ENCODE measurements around the gene GATAD2B.
A peak's percentile ranks its signal among the peaks of the same experiment; 100 is the strongest.

The GATAD2B gene

DNA sequence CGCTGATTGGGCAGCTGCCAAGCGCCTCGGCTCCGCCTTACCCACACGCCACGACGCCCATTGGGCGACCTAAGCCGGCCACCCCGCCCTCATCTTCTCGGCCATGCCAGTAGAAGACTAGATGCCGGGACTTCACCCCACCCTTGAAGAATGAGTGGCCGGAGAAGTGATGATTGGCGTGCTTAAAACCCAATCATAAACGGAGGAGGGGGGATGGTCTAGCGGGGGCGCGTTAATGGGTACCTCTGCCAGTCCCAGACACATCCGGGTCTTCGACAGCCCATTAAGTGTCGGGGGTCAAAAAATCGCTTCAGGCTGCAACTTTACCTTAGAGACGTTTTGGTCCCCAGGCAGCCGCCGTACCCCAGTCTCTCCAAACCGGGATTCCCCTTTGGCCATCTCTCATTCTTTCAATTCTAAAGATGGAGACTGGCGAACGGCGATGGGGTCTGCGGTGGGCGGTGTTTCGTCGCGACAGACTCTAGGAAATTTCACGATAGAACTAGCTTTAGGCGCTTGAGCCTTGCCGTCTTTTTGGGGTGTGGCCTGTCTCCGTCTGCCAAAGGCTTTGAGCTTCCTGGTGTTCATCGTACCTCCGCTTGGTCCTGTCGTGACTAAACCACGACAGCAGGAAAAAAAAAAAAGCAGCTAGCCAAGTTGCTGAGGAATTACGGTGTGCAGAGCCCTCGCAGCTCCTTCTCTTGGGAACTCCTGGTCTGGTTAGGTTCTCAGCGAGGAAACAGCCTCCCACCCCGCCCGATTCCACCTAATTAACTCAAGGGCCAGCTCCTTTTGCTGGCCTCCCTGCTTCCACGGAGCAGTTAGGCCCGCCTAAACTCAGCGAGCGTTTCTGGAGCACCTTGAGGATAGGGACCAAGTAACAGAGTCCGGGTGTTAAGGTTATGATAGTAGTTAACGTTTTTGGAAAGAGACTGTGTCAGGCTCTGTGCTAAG is at the start of gene GATAD2B:
Gene GATAD2B, minus strand, starts transcription at position 1 of the 954 bp plus-strand sequence. CDS start 94,625 bp downstream, outside the sequence.
- peak; percentile 99 for DNase-seq

DNA sequence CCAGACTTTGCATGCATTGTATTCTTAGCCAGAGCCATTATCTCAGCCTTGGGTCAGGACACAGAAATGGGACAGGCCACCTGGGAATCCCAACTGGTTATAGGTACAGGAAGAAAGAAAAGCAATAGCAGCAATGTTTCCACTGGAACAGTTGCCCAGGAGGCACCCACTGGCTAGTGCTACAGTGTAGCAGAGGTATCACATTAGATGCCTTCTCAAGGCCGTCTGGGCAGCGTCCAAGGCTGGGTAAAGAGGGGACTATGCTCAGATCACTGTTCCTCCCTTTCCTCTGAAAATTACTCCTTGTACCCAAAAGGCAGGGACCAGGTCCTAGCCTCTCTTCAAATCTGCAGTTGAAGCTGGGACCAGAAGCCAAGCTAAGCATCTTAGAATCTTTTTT is 47.6 kb upstream of the GATAD2B start:
- no peak for DNase-seq

DNA sequence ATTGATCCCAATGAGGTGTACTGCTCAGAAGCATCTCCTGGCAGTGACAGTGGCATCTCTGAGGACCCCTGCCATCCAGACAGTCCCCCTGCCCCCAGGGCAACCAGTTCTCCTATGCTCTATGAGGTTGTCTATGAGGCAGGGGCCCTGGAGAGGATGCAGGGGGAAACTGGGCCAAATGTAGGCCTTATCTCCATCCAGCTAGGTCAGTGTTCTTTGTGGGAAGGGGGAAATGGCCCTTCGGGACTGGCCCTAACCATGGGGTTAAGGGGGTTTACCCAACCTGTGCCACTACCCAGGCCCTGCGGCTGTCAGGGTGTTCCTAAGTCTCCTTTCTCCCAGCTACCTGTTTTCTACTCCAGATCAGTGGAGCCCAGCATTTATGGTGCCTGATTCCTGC is 46.2 kb upstream of the GATAD2B start:
- DNase-seq = no peak

DNA sequence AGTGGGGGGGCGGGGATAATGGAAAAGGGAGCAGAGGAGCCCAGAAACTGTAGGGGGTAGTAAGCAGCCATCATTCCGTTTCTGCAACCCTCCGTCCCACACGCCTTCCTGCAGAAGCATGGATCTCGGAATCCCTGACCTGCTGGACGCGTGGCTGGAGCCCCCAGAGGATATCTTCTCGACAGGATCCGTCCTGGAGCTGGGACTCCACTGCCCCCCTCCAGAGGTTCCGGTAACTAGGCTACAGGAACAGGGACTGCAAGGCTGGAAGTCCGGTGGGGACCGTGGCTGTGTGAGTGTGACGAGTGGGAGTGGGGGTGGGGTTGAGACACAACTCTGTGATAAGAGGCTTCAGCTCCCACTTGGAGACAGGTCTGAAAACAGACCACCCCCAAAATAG is 45.6 kb upstream of the GATAD2B start:
- no peak for DNase-seq

DNA sequence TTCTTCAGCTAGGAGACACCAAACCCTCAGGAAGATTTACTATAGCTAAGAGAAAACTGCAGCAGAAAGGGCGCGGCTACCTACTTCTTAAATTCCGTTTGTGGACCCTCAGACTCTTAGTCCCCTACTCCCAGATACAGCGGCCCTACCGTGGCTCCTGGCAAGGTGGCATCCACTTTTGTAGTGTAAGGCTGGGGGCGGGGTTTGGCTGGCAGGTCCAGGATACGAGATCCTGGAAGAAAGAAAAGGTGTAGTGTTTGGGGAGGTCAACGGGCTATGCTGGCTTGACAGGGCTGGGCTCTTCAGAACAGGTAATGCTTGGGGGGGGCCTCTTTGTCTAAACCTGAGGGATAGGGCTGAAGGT is 45.2 kb upstream of the GATAD2B start:
- DNase-seq = no peak

DNA sequence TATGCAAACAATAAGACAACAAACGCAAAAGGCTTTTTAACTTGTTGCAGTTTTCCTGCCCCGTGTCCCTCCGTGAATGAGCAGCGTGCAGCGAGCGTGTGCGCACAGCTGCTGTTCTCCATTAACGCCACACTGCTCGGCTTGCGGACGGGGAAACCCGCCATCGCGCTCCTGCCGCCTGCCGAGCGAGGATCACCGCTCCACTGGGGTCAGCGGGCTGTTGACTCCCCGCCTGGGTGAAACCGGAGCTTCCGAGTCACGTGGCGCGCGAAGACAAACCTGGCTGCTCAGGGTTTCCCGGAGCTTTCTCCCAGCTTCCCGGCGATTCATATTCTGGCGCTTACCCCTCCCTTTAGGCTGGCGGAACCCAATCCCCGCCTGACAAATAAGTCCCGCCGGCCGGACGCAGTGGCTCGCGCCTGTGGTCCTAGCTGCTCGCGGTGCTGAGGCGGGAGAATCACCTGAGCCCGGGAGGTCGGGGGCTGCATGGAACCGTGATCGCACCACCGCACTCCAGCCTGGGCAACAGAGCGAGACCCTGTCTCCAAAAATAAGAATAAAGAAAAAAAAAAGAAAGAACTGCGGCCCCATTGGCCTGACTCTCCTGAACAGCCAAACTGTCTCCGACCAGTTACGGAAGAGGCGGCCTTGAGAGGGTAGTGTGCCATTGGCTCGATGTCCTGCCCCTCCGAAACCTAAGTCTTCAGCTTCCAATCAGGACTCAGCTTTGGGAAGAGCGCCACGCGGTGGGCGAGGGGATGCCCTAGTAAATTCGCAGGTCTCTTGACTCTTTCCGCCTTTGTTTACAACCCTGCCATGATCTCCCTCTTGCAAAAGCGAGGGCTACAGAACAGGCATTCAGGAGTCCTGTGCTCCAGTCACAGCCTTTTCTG is 44.6 kb upstream of the GATAD2B start, which contains the start of gene CREB3L4:
Gene CREB3L4, plus strand, starts transcription at position 796 of the 893 bp plus-strand sequence. CDS start 624 bp downstream, outside the sequence.
- DNase-seq = peak; percentile 84

DNA sequence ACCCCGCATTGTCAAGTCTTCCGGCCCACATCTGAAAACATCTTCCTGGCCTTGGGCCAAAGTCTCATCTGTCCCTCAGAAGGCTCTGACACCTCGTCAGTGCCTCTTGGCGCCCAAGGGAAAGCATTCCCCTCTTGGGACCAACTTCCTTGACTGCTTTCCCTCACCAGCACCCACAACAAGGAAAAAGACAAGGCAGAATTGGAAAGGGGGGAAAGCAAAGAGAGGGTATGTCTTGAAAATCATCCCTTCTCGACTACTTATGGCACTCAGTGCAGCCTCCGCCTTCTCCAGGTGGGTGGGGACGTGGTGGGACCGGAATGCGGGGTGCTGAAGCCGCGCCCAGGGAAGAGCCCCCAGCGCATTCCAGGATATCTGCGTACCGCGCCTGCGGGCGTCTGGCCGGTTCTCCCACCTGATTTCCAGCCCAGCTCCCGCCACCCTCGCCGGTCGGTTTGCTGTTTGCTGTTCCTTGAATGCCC is 41.1 kb upstream of the GATAD2B start:
- no peak for DNase-seq

DNA sequence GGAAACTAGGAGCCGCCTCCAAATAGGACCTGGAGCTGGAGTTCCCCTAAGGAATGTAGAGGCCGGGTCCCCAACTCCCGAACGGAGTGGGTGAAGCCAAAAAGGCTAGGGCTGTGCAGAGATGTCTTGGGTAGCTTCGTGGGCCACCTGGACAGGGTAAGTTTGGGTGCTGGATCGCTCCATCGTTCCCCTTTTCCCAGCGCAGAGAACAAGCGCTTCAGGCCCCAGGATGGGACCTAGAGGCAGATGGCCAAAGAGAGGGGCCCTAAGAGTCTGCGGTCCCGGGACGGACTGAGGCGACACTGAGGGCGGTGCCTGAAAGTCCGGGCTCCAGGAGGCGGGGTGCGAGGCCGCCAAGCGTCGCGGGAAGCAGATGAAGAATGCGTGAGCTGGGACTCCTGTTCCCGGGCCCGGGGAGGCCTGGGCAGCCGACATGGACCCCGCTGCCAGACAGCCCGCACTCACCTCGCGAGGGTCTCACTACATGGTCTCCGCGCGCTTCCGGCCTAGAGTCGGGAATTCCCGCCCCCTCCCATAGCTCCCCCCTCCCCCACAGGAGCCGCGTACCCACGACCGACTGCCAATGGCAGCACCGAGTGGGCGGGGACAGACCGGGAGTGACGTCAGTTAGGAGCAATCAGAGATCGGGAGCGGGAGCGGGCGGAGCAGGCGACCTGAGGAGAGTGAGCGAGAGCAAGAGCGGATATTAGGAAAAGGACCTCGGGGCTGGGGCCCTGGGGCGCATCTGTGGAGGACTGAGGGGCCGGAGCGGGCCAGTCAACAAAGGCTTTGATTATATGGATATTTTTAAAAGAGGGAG is 40.5 kb upstream of the GATAD2B start, which contains the start of gene SLC39A1:
Gene SLC39A1, minus strand, starts transcription at position 508 of the 820 bp plus-strand sequence. CDS start 822 bp downstream, outside the sequence.
- peak; percentile 92 for DNase-seq

DNA sequence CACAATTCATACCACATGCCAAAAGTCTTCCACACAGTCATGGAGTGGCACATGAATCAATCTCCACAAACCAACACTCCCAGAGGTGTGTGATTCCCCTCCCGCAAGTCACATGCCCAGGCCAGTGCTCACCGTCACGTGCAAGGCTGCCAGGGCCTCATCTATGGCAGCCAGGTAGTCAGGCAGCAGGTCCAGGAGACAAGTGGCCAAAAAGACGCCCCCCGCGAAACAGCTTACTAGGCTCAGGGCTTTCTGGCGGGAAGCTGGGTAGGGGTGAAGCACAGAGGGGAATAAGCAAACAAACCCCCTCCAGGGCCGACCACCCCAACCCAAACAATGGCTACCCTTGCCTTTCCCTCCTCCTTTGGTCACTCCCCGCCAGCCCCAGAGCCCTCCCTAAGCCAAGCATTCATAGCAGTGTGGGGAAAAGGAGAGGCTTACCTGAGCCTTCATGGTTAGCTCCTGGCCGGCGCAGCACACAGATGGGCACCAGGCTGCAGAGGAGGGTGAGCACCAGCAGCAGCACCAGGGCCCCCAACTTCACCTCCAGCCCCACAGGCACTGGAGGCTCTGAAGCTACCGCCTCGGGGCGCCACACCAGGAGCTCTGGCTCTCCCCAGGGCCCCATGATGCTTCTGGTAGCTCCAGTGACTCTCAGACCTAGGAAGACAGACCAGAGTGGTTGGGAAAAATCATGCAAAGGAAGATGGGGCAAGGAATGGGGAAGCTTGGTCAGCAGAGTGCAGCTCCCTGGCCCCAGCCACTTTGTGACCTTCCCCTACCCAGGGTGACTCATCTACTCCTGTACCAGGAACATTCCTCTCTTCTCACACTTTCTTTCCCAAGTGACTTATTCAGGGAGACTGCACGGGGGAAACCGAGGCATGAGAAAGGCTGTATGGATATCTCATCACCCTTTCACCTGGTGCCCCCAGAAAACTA is 39.6 kb upstream of the GATAD2B start:
- DNase-seq = no peak

DNA sequence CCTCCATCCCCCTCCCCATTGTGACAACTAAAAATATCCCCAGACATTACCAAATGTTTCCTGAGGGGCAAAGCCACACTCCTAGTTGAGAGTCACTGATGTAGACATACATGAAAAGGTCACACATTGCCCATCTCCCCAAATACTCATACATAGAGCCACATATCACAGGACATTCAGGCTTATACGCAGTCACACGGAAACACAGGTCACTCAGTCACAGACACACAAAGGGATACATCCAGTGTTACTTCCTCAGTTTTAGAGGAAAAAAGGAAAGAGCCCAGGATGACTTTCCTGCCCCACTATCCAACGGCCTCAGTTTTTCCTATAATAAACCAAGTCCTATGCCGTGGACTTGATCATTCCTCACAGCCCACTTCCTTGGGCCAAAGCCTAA is 38.6 kb upstream of the GATAD2B start:
- DNase-seq = no peak

DNA sequence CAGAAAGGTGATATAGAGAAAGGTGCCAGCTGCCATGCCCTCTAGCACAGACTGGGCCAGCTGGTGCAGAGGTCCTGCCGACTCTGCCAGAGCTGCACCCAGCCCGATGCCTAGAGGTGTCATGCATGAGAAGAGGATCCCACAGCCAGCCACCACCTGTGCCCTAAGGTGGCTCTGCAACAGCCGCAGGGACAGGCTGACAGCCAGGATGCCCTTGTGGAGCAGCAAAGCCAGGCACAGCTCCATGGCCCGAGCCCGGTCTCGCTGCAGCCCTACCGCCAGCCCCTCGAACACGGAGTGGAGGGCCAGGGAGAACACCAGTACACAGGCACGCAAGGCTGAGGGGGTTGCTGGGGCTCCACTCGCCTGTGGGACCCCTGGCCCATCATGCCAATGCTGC is 37.4 kb upstream of the GATAD2B start:
- DNase-seq = no peak

DNA sequence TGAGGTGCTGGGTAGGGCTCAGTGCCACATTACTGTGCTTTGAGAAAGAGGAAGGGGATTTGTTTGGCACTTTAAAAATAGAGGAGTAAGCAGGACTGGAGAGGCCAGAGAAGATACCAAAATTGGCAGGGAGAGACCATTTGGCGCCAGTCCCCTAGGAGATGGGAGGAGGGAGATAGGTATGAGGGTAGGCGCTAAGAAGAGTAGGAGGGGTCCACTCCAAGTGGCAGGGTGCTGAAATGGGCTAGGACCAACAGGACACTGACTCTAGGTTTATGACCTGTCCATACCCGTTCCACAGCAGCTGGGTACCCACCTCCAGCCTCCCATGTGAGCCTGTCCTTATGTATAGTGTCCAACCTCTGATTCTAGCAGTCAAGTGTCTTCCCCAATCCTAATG is 36.7 kb upstream of the GATAD2B start:
- no peak for DNase-seq

DNA sequence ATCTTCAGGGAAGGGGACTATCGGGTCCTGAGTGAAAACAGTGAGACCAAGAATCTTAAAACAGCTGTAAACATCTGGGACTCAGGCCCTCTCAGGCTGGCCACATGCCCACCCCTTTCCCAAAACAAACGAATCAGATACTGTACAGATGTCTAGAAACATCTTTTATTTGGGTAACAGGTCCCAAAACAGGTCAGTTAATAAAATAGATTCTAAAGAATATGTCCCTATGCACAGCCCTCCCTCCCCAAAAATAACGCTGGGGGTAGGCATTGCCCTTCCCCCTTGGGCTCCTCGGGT is 36.1 kb upstream of the GATAD2B start:
- no peak for DNase-seq

DNA sequence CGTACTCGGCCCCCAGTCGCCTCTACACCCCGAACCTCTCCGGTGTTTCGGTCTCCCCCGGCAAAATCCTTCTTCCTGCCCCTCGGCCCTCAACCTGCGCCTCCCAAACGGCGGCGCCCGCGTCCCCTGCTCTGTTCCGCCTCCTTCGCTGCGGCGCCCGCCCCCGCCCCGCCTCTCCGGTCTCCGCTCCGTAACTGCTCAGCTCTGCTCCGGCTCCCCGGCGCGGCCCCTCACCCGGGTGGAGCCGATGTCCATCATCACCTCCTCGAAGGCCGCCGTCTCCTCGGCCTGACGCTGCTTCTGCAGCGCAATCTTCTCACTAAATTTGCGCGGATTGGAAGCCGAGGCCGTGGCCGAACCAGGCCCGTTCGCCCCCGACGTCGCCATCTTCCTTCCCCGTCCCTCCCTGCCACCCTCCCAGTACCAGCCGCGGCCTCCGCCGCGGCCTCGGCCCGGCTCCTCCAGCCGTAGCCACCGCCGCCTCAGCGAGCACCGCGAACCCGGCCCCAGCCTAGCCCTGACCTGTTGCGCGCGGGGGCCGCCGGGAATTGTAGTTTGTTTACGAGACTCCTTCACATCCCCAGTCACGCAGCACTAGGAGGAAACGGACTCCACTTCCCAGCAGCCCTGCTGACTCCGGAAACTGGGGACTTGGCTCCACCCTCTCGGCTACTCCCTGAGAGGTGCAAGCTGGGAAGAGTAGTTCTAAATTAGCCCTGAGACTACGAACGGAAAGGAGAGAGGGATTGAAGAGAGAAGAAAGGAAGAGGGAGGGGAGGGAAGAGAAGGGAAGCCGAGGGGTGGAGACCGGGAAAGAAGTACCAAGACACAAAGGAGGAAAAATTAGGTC is 35.6 kb upstream of the GATAD2B start, which contains the start of gene CRTC2:
Gene CRTC2, minus strand, starts transcription at position 502 of the 850 bp plus-strand sequence. Its CDS starts 115 bp downstream, at position 387.
- DNase-seq = peak; percentile 98

DNA sequence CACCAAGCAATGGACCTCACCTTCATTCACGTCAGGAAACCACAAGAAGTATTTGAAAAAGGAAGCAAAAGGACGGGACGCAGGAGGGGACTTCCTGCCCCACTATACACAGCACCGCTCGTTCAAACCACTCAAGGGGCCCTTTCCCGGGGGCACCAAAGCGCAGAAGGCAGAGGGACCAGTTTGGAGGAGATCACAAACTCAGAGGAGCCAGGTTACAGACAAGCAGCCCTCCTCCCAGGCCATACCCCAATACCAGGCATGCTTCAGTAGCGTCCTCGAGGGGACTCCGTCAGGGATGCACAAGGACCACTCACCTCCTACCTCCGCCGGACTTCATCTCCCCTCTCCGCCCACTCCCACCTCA is 35.0 kb upstream of the GATAD2B start:
- no peak for DNase-seq

DNA sequence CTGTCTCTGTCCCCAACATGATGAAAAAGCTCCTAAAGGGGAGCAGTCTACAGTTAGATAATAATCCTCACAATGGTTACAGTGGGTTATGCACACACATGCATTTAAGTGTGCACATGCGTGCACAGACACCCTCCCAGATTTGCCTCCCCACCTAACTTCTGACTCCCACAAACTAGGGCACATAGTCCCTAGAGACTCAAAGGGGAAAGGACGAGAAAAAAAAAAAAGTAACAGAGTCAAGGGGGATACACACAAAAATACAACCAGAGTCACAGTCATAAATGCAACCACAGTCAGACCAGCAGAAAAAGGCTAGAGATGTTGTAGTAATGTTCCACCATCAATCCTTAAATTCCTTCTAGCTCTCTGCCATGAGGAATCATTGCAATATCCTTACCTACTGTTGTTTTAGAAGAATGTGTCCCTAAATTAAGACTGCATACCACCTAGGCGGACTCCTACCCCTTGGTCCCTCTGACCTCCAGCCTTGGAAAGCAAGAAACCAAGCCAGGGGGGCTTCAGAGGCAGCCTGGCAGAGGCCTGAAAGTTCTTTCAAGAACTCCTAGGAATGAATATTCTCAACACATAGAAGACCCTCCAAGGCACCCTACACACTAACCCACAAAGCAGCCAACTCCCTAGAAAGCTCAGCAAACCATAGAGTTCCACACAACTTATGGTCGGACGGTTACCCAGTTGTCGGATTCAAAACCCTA is 34.4 kb upstream of the GATAD2B start:
- DNase-seq = no peak

DNA sequence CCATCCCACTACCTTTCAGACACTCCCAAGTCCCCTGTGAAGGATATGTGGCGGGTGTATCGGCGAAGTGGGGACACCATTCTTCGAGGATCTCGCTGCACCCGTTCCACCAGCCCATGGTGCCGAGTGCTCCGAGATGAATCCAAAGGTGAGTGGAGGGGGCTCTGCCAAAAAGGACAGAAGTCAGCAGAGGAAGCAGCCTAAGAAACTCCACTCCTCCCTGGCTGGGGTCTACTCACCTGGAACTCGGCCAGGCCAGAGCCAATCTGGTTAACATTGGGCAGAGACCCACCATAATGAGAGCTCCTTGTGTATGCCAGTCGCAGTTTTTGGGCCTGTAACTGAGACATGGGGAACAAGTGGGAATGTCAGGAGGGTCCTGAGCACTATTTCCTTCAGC is 32.1 kb upstream of the GATAD2B start:
- DNase-seq = no peak

DNA sequence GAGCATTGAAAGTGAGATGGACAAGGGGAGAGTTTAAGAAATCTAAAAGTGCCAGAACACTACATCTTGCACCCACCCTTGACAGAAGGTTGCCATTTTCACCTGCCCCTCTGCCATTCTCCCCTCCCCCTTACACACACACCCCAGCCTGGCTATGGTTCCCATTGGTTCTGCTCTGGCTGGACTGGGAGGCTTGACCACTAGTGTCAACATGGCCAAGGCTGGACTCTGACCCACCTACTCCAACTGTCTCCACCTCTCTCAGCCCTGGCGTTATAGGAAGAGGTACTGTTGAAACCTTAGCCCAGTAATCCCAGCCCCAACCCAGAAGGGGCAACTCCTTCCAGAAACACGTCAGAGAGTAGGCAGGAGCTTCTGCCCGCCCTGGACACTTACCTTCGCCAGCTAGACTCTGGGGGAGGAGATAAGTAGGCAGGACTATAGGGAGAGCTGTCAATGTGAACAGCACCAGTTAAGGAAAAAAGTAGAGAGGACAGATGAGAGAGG is 31.1 kb upstream of the GATAD2B start:
- DNase-seq = no peak

DNA sequence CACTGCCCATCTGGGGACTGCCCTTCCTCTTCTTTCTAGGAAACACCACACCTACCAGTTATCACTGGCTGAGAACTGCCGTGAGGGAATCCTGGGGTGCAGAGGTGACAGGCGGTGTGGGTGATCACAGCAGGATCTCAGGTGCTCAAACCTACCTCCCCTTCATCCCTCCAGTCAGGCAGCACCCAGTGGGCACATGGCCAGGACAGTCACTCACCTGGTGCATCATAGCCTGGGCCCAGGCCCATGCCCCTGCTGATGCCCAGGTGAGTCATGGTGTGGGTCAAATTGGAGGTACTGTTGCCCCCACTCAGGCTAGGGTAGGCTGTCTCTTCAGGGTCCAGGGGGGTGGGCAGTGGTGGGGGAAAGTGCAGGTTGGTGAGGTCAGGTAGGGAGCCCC is 29.0 kb upstream of the GATAD2B start:
- DNase-seq = no peak

Measured in activated naive CD4-positive, alpha-beta T cell treated with anti-CD3 and anti-CD28 coated beads, Interleukin-2, amount 50 U/mL, for 16 hours (primary cell).